ENCODE results near the gene GJD3. TPM values are rescaled to one million over a fixed set of nuclear protein-coding genes. Genes with fewer than 3 reads are reported as not detected.

Gene GJD3
- total RNA-seq, 2 experiments from 2014 or later = not detected

DNA sequence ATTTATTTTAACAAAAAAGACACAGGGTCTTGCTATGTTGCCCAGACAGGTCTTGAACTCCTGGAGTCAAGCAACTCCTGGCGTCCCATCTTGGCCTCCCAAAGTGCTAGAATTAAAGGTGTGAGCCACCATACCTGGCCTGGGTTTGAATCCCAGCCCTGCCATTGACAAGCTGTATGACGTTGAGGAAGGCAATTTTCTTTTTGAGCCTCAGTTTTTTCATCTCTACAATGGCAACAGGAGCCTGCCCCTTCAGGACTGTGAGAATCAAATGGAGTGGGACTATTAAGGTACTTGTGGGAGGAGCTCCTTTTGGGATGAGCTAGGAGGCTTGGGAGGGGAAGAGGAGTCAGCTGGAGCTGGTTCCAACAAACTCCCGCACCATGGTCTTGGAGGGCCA, 49.3 kb downstream of the GJD3 start:
- no peaks in the 10 kb centered on the region for H3K9me3 Mint-ChIP-seq
- ChIA-PET POLR2A (interaction anchor here (0.6 to 12.1 kb wide), 8 partner anchors 8 to 175 kb away, joined by 3 to 129 read pairs (median 5); partner anchors contain the start of genes CASC3, CDC6 and WIPF2), CTCF (interaction anchor here (0.6 to 6.1 kb wide), 9 partner anchors 10 to 420 kb away, joined by 3 to 62 read pairs (median 6); no protein-coding TSS in a partner anchor)
- H3K4me1 Mint-ChIP-seq = peaks cover 79% of the 10 kb centered on the region
- H3K36me3 Mint-ChIP-seq (ENCODE audit: low read depth) = peaks cover 17% of the 10 kb centered on the region
- no peaks in the 10 kb centered on the region for H3K27me3 Mint-ChIP-seq
- peak overlapping the region; percentile 61 for H3K27ac Mint-ChIP-seq
- no peak for DNase-seq
- H3K4me3 Mint-ChIP-seq = no peak overlapping the region

DNA sequence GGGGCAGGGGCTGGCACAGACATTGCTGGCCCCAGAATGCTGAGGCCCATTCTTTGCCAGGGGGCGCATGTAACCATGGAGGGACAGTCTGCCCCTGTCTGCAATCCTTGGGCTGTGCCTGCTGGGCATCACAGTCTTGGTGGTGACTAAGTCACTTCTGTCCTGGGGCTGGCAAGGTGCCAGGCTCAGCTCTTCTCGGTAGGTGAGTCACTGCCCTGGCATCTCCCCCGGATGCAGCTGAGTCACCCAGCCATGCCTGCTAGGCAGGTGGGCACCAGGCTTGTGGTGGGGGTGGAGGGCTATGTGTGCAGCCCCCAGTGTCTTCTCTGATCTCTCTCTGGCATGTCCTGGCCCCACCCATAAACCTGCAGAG, 50.0 kb downstream of the GJD3 start:
- CTCF ChIA-PET = interaction anchor here (1.0 to 6.1 kb wide), 5 partner anchors 9 to 26 kb away, joined by 3 to 62 read pairs (median 6); no protein-coding TSS in a partner anchor
- Mint-ChIP-seq H3K4me1 (peaks cover 79% of the 10 kb centered on the region), H3K4me3 (no peak overlapping the region), H3K36me3 (ENCODE audit: low read depth) (peaks cover 12% of the 10 kb centered on the region), H3K27me3 (no peaks in the 10 kb centered on the region), H3K27ac (peak overlapping the region; percentile 37), H3K9me3 (no peaks in the 10 kb centered on the region)
- POLR2A ChIA-PET = interaction anchor here (0.7 to 12.1 kb wide), 5 partner anchors 11 to 96 kb away, joined by 3 to 129 read pairs (median 7); partner anchors contain the start of gene WIPF2
- DNase-seq = peak; percentile 85

DNA sequence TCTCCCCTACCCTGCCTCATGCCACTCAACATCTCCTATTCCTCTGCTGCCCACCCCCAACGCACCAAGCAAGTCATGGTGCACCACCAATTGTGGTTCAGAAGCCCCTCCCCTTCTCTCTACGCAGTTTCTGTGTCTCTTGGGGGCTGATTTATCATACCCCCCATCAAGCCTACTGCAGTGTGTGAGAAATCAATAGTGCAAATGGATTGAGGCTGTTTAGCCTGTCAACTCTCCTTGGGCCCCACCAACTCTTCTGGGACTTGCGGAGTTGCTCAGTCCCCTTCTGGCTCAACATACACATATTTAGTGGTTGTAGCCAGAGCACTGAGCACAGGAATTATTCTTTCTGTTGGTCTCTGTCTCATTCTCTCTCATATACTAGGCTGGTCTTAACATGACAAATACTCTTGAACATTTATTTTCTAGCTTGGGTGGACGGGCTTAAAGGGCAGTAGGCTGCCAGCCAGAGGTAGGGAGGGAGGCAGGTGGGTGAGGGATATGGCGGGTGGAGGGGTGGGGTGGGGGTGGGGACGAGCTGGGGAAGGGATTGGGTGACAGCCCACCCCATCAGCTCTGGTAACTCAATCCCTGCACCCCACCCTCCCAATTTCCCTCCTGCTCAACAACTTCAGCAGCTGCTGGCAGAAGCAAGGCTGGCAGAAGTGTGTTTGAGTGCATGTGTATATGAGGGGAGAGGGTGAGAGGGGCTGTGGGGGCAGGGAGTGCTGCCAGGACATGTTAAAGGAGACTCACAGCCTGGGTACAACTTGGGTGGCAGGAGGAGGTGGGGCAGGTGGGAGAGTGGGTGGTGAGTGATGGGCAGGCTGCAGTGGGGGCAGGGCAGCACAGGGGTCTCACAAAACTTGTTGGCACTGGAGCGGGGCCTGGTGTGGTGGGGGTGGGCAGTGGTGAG, 50.6 kb downstream of the GJD3 start:
- ChIA-PET POLR2A (interaction anchor here (0.7 to 12.1 kb wide), 5 partner anchors 15 to 95 kb away, joined by 3 to 129 read pairs (median 7); partner anchors contain the start of gene WIPF2), CTCF (interaction anchor here (1.0 to 6.1 kb wide), 4 partner anchors 9 to 27 kb away, joined by 3 to 62 read pairs (median 6); no protein-coding TSS in a partner anchor)
- Mint-ChIP-seq H3K4me3 (no peak overlapping the region), H3K9me3 (no peaks in the 10 kb centered on the region), H3K27ac (peak overlapping the region; percentile 37), H3K27me3 (no peaks in the 10 kb centered on the region), H3K36me3 (ENCODE audit: low read depth) (peaks cover 7% of the 10 kb centered on the region), H3K4me1 (peaks cover 80% of the 10 kb centered on the region)
- no peak for DNase-seq

Other genes starting within 250 kb of the GJD3 start
- gene MSL1, start 242.8 kb downstream of the GJD3 start, total RNA-seq = 100 to 1,000 TPM; 102 to 103 TPM
- gene CASC3, start 224.2 kb downstream of the GJD3 start, total RNA-seq = 10 to 100 TPM; 84.5 to 89.1 TPM
- 1 to 10 TPM; 4.7 to 6.0 TPM for gene RAPGEFL1, start 187.3 kb downstream of the GJD3 start, total RNA-seq
- 10 to 100 TPM; 26.0 TPM for gene WIPF2, start 145.4 kb downstream of the GJD3 start, total RNA-seq
- 10 to 100 TPM; 67.5 to 69.9 TPM for gene CDC6, start 76.9 kb downstream of the GJD3 start, total RNA-seq
- 10 to 100 TPM; 65.2 to 65.5 TPM for gene RARA, start 55.6 kb downstream of the GJD3 start, total RNA-seq
- 100 to 1,000 TPM; 361 to 373 TPM for gene TOP2A, start 53.2 kb upstream of the GJD3 start, total RNA-seq
- gene IGFBP4, start 78.7 kb upstream of the GJD3 start, total RNA-seq = 10 to 100 TPM; 27.1 to 28.4 TPM
- gene TNS4, start 136.9 kb upstream of the GJD3 start, total RNA-seq = 10 to 100 TPM in 1 of 2 experiments, 1 to 10 TPM in 1; 9.5 to 12.7 TPM
- 10 to 100 TPM; 43.3 to 44.6 TPM for gene CCR7, start 200.7 kb upstream of the GJD3 start, total RNA-seq